Esophagus squamous epithelium (tissue), 5 donors: Measurements from ENCODE around the gene IBA57. TPM values are rescaled to one million over a fixed set of nuclear protein-coding genes. Genes with fewer than 3 reads are reported as not detected.

Experiments
- DNase-seq: peaks from one replicate; lab custom pipeline; 2025; lab: John Stamatoyannopoulos, UW
- H3K27ac ChIP-seq, 4 donors: fragments of 200-600 bp; sonication (generic); one replicate each; pipeline ENCODE4 v1.5.1; 2016 to 2019; ENCODE audit warnings: mild to moderate bottlenecking in 1 of 4
- H3K27me3 ChIP-seq, 4 donors: fragments of 200-600 bp; sonication (generic); 1 replicate in 3 of 4; 2 replicates in 1 of 4; pipeline versions ENCODE4 v1.5.1 to v1.6.0; 2017 to 2021; ENCODE audit warnings: antibody characterized with exemption in 1 of 4
- H3K36me3 ChIP-seq, 3 donors: fragments of 200-600 bp; sonication (generic); one replicate each; pipeline ENCODE4 v1.5.1; 2016 to 2019
- H3K4me1 ChIP-seq, 3 donors: fragments of 200-600 bp; sonication (generic); one replicate each; pipeline ENCODE4 v1.5.1; 2017 to 2019
- H3K4me3 ChIP-seq, 4 donors: fragments of 200-600 bp; sonication (generic); 1 replicate in 3 of 4; 2 replicates in 1 of 4; pipeline ENCODE4 v1.5.1; 2016 to 2019; ENCODE audit warnings: mild to moderate bottlenecking in 2 of 4, moderate library complexity in 1 of 4
- H3K9me3 ChIP-seq, 3 donors: fragments of 200-600 bp; sonication (generic); one replicate each; pipeline ENCODE4 v1.5.1; 2016 to 2019
- CTCF ChIP-seq, 6 experiments: fragments of 450-650 bp in 4 of 6; fragments of 200-600 bp in 2 of 6; sonication (generic) in 2 of 6; IDR thresholded peaks; one replicate each; pipeline ENCODE4 v1.5.1; 2016 to 2019; ENCODE audit warnings: antibody characterized with exemption in 6 of 6, mild to moderate bottlenecking in 4 of 6, moderate library complexity in 4 of 6
- POLR2A ChIP-seq, 4 donors: fragments of 450-650 bp; IDR thresholded peaks; one replicate each; pipeline ENCODE4 v1.6.1; 2017; ENCODE audit warnings: antibody characterized with exemption in 4 of 4, mild to moderate bottlenecking in 4 of 4, moderate library complexity in 3 of 4
- WGBS, 2 donors: methylation state at CpG; one replicate each; pipeline ENCODE4 v1.1.5; 2018; 5-methylcytosine and 5-hydroxymethylcytosine counted together
- intact Hi-C: fragments of 100-400 bp; cut with DNase I; formaldehyde crosslinking; loops from one replicate; pipeline ENCODE4 v1.15.0; 2022
- total RNA-seq, 4 donors: library from RNA; depleted of rRNA; stranded (reverse); fragments of >200 nt; gene quantifications; one replicate each; pipeline ENCODE4 v1.1.0, GENCODE V29; 2016
- donor health status: DM: yes; HTN: yes; CAD: no.

The IBA57 gene
- total RNA-seq, 4 donors from 2014 or later, result 4.8 to 9.1 (median 5.7) TPM

GRCh38 chr1:228154670-228155571 lies 10.7 kb upstream of the IBA57 start:
- H3K9me3 ChIP-seq, result no peaks in the 10 kb centered on the region
- no peak for TF ChIP-seq CTCF (IDR thresholded peaks at IDR 0.05)
- no peak for TF ChIP-seq POLR2A (IDR thresholded peaks at IDR 0.05)
- H3K4me3 ChIP-seq, result no peak overlapping the region
- intact Hi-C loops, result no loop called here
- no peak overlapping the region for H3K27ac ChIP-seq
- peaks cover 13 to 73% (median 25%) of the 10 kb centered on the region in 3 donors for H3K4me1 ChIP-seq
- no peak for DNase-seq
- no peaks in the 10 kb centered on the region for H3K36me3 ChIP-seq
- H3K27me3 ChIP-seq, result peaks cover 0 to 2% (median 0%) of the 10 kb centered on the region in 4 donors
- 57 to 72% methylated on average over 6 to 15 of the region's 20 CpGs for WGBS, 2 donors

DNA sequence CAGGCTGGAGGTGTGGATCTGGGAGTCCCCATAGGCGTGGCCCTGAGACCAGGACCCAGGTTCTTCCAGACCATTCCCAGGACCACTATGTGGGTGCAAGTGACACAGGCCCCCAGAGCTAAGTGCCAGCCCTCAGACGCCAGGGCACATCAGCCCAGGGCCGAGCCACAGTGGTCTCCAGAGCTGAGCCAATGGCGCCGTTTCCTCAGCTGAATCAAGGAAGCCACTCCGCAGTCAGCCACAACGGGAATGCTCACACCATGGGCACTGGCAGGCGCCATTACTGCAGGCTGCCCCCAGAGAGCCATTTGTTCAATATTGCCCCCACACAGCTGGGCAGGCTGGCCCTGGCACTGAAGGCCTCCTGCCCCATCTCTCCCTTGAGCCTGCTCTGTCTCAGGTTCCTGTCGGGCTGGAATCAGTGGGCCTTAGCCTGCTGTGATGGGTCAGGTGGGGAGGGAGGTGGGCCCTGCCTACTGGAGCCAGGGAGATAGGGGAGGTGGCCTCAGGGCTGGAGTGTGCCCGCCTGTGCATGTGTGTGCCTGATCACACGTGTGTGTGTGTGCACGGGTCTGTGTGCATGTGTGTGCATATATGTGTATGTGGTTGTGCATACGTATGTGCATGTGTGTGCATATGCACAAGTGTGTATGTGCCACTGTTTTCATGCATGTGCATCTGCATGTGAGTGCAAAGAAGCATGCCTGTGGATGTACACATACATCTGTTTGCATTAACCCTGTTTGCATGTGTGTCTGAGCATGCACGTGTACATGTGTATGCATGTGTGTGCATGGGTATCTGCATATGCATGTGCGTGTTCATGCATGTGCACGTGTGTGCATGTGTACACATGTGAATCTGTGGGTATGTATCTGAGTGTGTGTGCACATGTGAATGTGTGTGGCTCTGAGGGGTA lies 9.7 kb upstream of the IBA57 start:
- H3K27me3 ChIP-seq, result peaks cover 0 to 2% (median 0%) of the 10 kb centered on the region in 4 donors
- intact Hi-C loops, result no loop called here
- H3K4me1 ChIP-seq, result peaks cover 10 to 73% (median 19%) of the 10 kb centered on the region in 3 donors
- TF ChIP-seq CTCF (IDR thresholded peaks at IDR 0.05) (no peak), POLR2A (IDR thresholded peaks at IDR 0.05) (no peak)
- DNase-seq, result no peak
- no peaks in the 10 kb centered on the region for H3K9me3 ChIP-seq
- no peak overlapping the region for H3K27ac ChIP-seq
- H3K4me3 ChIP-seq, result no peak overlapping the region
- 77 to 88% methylated on average over 5 to 7 of the region's 16 CpGs for WGBS, 2 donors
- H3K36me3 ChIP-seq, result no peaks in the 10 kb centered on the region

DNA sequence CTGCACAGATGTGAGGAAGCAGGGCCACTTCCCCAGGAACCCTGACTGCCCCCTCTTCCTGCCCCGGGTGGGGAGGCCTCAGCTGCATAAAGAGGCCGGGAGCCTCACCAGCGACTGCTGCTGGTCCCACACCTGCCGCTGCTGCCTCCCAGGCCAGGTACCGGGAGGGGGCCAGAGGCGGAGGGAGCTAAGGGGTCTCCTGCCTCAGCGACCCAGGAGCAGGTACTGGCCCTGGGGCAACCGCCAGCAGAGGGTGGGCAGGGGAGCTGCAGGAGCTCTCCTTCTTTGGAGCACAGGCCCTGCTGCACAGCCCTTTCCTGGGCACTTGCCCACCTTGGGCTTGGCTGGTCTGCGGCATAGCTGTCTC lies 9.1 kb upstream of the IBA57 start:
- Histone ChIP-seq H3K4me3 (no peak overlapping the region), H3K4me1 (peaks cover 5 to 73% (median 14%) of the 10 kb centered on the region in 3 donors), H3K9me3 (no peaks in the 10 kb centered on the region), H3K27me3 (peaks cover 0 to 2% (median under 1%) of the 10 kb centered on the region in 4 donors), H3K36me3 (no peaks in the 10 kb centered on the region), H3K27ac (no peak overlapping the region)
- intact Hi-C loops, result no loop called here
- DNase-seq, result no peak
- no peak for TF ChIP-seq CTCF (IDR thresholded peaks at IDR 0.05)
- TF ChIP-seq POLR2A (IDR thresholded peaks at IDR 0.05), result no peak
- WGBS, 2 donors, result 57% methylated on average over 2 of the region's 9 CpGs; no CpG with 5 or more reads in 1 of the 2 donors

DNA sequence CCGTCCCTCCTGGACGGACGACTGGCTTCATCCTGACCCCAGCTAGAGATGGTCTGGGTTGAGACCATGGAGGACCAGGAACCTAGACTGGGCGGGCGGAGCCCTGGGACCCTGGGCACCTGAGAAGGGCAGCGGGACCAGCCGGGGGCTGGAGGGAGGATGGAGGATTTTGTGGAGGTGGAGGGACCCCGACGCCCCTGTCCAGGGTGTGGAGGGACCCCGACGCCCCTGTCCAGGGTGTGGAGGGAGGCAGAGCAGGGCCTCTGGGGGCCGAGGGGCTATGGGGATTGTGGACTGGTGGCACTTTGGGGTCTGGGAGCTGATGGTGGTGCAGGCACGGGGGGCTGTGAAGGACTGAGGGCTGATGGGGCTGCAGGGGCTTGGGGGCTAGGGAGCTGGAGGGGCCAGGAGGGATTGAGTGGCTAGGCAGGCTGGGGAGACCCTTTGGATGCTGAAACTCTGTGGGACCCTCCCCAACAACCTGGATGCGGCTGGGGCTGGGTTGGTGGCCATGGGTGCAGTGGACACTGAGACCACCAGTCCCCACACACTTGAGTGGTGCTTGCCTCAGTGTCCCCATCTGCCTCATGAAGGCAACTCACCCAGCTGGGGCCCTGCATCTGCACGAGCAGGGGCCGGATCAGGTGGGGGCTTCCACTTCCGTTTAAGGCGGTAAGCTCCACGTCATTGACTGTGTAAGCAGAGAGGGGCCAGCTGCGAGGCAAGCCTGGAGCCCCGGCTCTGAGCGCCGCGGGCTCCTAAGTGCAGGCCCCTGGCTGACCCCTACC lies 8.5 kb upstream of the IBA57 start:
- WGBS, 2 donors, result 71 to 78% methylated on average over 6 to 7 of the region's 24 CpGs
- intact Hi-C loops, result no loop called here
- H3K27ac ChIP-seq, result no peak overlapping the region
- H3K9me3 ChIP-seq, result no peaks in the 10 kb centered on the region
- H3K4me1 ChIP-seq, result peaks cover 9 to 73% (median 17%) of the 10 kb centered on the region in 3 donors
- H3K27me3 ChIP-seq, result peaks cover 0 to 7% (median 1%) of the 10 kb centered on the region in 4 donors
- H3K36me3 ChIP-seq, result no peaks in the 10 kb centered on the region
- no peak for DNase-seq
- H3K4me3 ChIP-seq, result no peak overlapping the region
- TF ChIP-seq POLR2A (IDR thresholded peaks at IDR 0.05) (no peak), CTCF (IDR thresholded peaks at IDR 0.05) (no peak)
